ENCODE results near the gene CDK8. TPM values are rescaled to one million over a fixed set of nuclear protein-coding genes. Genes with fewer than 3 reads are reported as not detected.
A peak's percentile ranks its signal among the peaks of the same experiment; 100 is the strongest.

CDK8 gene
- polyA plus RNA-seq (2013, experiment 1 of 2) = 18.2 TPM
- 21.6 TPM for polyA plus RNA-seq (2013, experiment 2 of 2)

GRCh38 chr13:26253787-26254582 is at the start of gene CDK8:
Gene CDK8, plus strand, starts transcription at chr13:26254129. Its CDS starts 513 bp downstream, at chr13:26254642.
- under 1% methylated on average over 78 of the region's 79 CpGs for WGBS
- Histone ChIP-seq H3K27me3 (ENCODE audit: insufficient read depth, low read length) (peaks cover 8% of the 10 kb centered on the region; the same call in 1 of the 2 replicates), H3K4me1 (ENCODE audit: insufficient read depth, low read length) (peaks cover 20% of the 10 kb centered on the region; the same call in 1 of the 2 replicates), H3K36me3 (ENCODE audit: insufficient read depth, low read length) (no peaks in the 10 kb centered on the region), H3K9ac (ENCODE audit: low read depth, low read length) (peak within 1 kb of the TSS; percentile 94), H3K9me3 (ENCODE audit: insufficient read depth, low read depth, low read length) (no peaks in the 10 kb centered on the region), H3K4me3 (ENCODE audit: low read length) (peak within 1 kb of the TSS; percentile 88), H3K27ac (ENCODE audit: low read depth, low read length) (peak within 1 kb of the TSS; percentile 97)

DNA sequence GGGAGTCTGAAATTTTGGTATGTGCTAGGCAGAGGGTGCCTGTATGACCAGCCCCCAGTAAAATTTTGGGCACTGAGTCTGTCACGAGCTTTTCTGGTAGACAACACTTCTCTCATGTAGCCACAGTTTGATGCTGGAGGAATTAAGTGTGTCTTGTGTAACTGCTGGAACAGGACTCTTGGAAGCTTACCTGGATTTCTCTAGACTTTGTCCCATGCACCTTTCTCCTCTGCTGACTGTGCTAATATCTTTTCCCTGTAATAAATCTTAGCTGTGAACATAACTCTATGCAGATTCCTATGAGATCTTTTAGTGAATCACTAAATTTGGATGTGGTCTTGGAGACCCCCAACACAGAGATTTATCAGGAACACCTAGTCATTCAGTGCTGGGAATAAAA is 45.6 kb upstream of the CDK8 start:
- H3K36me3 ChIP-seq (ENCODE audit: insufficient read depth, low read length) = peaks cover 27% of the 10 kb centered on the region
- no peaks in the 10 kb centered on the region for H3K9me3 ChIP-seq (ENCODE audit: insufficient read depth, low read depth, low read length)
- WGBS = 100% methylated on average over 1 of the region's 1 CpG
- no peak overlapping the region for H3K9ac ChIP-seq (ENCODE audit: low read depth, low read length)
- H3K27ac ChIP-seq (ENCODE audit: low read depth, low read length) = no peak overlapping the region
- no peaks in the 10 kb centered on the region for H3K27me3 ChIP-seq (ENCODE audit: insufficient read depth, low read length)
- H3K4me3 ChIP-seq (ENCODE audit: low read length) = no peak overlapping the region
- no peaks in the 10 kb centered on the region for H3K4me1 ChIP-seq (ENCODE audit: insufficient read depth, low read length)

DNA sequence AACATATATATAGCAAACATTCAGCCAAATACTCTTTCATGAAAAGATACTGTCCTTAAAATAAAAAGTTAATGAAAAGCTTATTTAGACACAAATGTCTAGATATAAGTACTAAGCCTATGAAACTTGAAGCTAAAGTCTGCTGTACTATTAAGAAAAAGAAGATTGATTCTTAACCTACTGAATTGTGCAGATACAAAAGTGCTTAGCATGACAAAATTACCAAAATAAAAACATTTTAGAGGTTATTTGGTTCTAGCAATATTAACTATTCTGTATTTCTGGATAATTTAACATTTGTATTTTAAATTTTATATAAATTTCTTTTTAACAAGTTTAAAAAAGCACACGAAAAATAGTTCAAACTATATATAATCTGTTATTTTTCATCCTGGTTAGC is 40.6 kb upstream of the CDK8 start:
- no peaks in the 10 kb centered on the region for H3K4me1 ChIP-seq (ENCODE audit: insufficient read depth, low read length)
- no peaks in the 10 kb centered on the region for H3K9me3 ChIP-seq (ENCODE audit: insufficient read depth, low read depth, low read length)
- no peak overlapping the region for H3K27ac ChIP-seq (ENCODE audit: low read depth, low read length)
- 92% methylated on average over 1 of the region's 1 CpG for WGBS
- H3K27me3 ChIP-seq (ENCODE audit: insufficient read depth, low read length) = no peaks in the 10 kb centered on the region
- H3K9ac ChIP-seq (ENCODE audit: low read depth, low read length) = no peak overlapping the region
- no peak overlapping the region for H3K4me3 ChIP-seq (ENCODE audit: low read length)
- H3K36me3 ChIP-seq (ENCODE audit: insufficient read depth, low read length) = peaks cover 71% of the 10 kb centered on the region

DNA sequence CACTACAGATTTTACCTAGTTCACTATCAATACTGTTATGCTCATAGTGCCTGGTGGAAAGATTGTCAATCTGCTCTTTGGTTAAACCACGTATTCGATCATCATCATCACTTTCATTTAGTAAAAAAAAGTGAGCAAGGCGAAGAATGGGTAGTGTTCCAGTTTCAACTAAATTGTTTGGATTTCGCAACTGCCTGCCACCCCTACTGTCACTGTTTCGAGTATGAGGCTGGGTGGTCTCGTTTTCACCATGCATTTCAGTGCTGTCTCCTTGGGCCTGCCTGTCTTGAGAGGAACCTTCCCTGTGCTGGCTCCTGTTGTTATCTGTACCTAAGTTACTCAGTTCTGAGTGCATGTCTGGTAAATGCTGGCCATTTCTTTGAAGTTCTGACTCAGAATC is 39.9 kb upstream of the CDK8 start:
- H3K9ac ChIP-seq (ENCODE audit: low read depth, low read length) = no peak overlapping the region
- H3K4me1 ChIP-seq (ENCODE audit: insufficient read depth, low read length) = no peaks in the 10 kb centered on the region
- H3K36me3 ChIP-seq (ENCODE audit: insufficient read depth, low read length) = peaks cover 76% of the 10 kb centered on the region
- no peak overlapping the region for H3K27ac ChIP-seq (ENCODE audit: low read depth, low read length)
- H3K4me3 ChIP-seq (ENCODE audit: low read length) = no peak overlapping the region
- no peaks in the 10 kb centered on the region for H3K27me3 ChIP-seq (ENCODE audit: insufficient read depth, low read length)
- 97% methylated on average over 6 of the region's 6 CpGs for WGBS
- H3K9me3 ChIP-seq (ENCODE audit: insufficient read depth, low read depth, low read length) = no peaks in the 10 kb centered on the region

- Histone ChIP-seq H3K4me1 (ENCODE audit: insufficient read depth, low read length) (peaks cover 6% of the 10 kb centered on the region; the same call in 1 of the 2 replicates), H3K27ac (ENCODE audit: low read depth, low read length) (no peak overlapping the region), H3K27me3 (ENCODE audit: insufficient read depth, low read length) (no peaks in the 10 kb centered on the region), H3K36me3 (ENCODE audit: insufficient read depth, low read length) (peaks cover 91% of the 10 kb centered on the region), H3K9ac (ENCODE audit: low read depth, low read length) (no peak overlapping the region), H3K4me3 (ENCODE audit: low read length) (no peak overlapping the region), H3K9me3 (ENCODE audit: insufficient read depth, low read depth, low read length) (no peaks in the 10 kb centered on the region)
- WGBS = 90% methylated on average over 2 of the region's 2 CpGs
Observed at GRCh38 chr13:26216042-26216441, 37.9 kb upstream of the CDK8 start.

GRCh38 chr13:26219726-26220125 is 34.2 kb upstream of the CDK8 start:
- no peak overlapping the region for H3K27ac ChIP-seq (ENCODE audit: low read depth, low read length)
- no peak overlapping the region for H3K4me3 ChIP-seq (ENCODE audit: low read length)
- WGBS = 88% methylated on average over 1 of the region's 1 CpG
- H3K27me3 ChIP-seq (ENCODE audit: insufficient read depth, low read length) = peaks cover 11% of the 10 kb centered on the region; the same call in 1 of the 2 replicates
- no peak overlapping the region for H3K9ac ChIP-seq (ENCODE audit: low read depth, low read length)
- peaks cover 7% of the 10 kb centered on the region; the same call in 1 of the 2 replicates for H3K4me1 ChIP-seq (ENCODE audit: insufficient read depth, low read length)
- H3K36me3 ChIP-seq (ENCODE audit: insufficient read depth, low read length) = peaks cover 58% of the 10 kb centered on the region
- H3K9me3 ChIP-seq (ENCODE audit: insufficient read depth, low read depth, low read length) = no peaks in the 10 kb centered on the region

DNA sequence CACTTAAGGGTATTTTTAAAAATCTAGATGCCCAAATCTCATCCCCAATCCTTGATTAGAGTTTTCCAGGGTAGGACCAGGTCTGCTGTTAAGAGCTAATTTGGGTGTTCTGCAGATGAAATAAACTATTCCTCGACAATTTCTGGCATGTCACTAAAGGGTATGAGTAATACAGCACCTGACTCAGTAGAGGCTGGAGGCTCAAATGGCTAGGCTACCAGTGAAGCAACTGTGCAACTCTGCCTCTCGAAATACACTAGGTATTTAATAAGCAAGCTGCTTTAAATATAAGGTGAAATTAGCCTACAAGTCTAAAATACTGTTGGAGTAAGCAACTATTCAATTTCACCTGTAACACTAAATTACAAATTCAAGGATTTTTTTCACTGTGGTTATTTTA is 33.4 kb upstream of the CDK8 start:
- Histone ChIP-seq H3K9ac (ENCODE audit: low read depth, low read length) (no peak overlapping the region), H3K36me3 (ENCODE audit: insufficient read depth, low read length) (peaks cover 49% of the 10 kb centered on the region)

DNA sequence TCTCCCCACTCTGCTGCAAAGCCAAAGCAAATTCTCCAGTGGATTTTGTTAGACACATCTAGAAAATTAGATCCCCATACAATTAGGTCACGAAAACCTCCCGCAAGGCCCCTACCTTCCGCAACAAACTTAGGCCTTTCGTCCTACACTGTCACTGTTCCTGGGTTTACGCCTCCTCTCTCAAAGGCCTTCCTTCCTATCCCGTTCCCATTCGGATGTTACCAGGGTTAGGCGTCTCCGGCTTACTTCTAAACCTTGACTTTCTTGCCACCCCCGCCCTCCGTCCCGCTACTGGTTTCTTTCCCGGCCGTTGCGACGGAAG is 32.6 kb upstream of the CDK8 start:
- H3K9ac ChIP-seq (ENCODE audit: low read depth, low read length) = peak overlapping the region; percentile 95
- H3K4me1 ChIP-seq (ENCODE audit: insufficient read depth, low read length) = peaks cover 7% of the 10 kb centered on the region; the same call in 1 of the 2 replicates
- H3K27me3 ChIP-seq (ENCODE audit: insufficient read depth, low read length) = peaks cover 11% of the 10 kb centered on the region; the same call in 1 of the 2 replicates
- 1% methylated on average over 16 of the region's 16 CpGs for WGBS
- peak overlapping the region; percentile 94; the same call in 1 of the 2 replicates for H3K27ac ChIP-seq (ENCODE audit: low read depth, low read length)
- H3K4me3 ChIP-seq (ENCODE audit: low read length) = peak overlapping the region; percentile 89
- H3K9me3 ChIP-seq (ENCODE audit: insufficient read depth, low read depth, low read length) = no peaks in the 10 kb centered on the region
- H3K36me3 ChIP-seq (ENCODE audit: insufficient read depth, low read length) = peaks cover 41% of the 10 kb centered on the region

More for the DNA sequence above, 33.4 kb upstream of the CDK8 start:
- Histone ChIP-seq H3K27ac (ENCODE audit: low read depth, low read length) (no peak overlapping the region), H3K9me3 (ENCODE audit: insufficient read depth, low read depth, low read length) (no peaks in the 10 kb centered on the region), H3K4me3 (ENCODE audit: low read length) (peak overlapping the region; percentile 89), H3K4me1 (ENCODE audit: insufficient read depth, low read length) (peaks cover 7% of the 10 kb centered on the region; the same call in 1 of the 2 replicates), H3K27me3 (ENCODE audit: insufficient read depth, low read length) (peaks cover 11% of the 10 kb centered on the region; the same call in 1 of the 2 replicates)
- 99% methylated on average over 2 of the region's 2 CpGs for WGBS

DNA sequence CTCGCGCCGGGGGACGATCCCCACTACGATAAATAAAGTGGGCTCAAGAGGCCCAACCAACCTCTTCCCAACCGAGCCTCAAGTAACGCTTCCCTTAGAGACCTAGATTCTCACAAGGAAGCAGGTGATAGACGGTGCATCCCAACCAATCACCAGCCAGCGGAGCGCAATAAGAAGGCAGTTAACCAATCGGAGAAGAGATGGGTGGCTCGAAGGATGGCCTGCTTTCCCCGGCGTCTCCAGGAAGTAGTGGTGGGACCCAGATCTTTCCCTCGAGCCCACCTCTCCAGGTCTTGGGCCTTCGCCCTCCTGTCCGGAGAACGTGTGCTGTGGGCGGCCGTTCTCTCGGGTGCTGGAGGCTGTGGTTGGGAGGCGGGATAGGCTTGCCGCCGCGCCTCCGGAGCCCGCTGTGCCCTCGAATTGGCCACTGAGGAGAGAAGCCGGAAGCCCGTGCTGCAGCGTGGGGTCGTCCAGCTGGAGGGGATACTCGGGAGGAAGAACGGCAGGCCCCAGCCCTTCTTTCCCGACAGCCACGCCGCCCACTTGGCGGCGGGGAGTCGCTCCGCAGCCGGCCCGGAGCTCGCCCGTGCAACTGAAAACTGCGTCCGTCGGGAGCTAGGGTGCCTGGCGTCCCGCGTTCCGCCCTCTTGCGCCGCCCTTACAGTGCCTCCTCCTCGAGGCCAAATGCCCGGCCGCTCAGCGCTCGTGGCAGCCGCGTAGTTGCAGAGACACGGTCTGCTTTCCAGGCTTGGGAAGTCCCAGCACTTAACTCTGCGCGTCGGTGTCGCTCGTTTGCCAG is 32.0 kb upstream of the CDK8 start, which contains the start of gene RNF6:
RNF6 (minus strand) TSS at position 594 of the 799 bp plus-strand sequence. CDS start 2,665 bp downstream, outside the sequence.
- Histone ChIP-seq H3K9ac (ENCODE audit: low read depth, low read length) (peak within 1 kb of the TSS; percentile 95), H3K36me3 (ENCODE audit: insufficient read depth, low read length) (peaks cover 36% of the 10 kb centered on the region), H3K4me1 (ENCODE audit: insufficient read depth, low read length) (peaks cover 7% of the 10 kb centered on the region; the same call in 1 of the 2 replicates), H3K9me3 (ENCODE audit: insufficient read depth, low read depth, low read length) (no peaks in the 10 kb centered on the region), H3K4me3 (ENCODE audit: low read length) (peak within 1 kb of the TSS; percentile 89), H3K27me3 (ENCODE audit: insufficient read depth, low read length) (peaks cover 14% of the 10 kb centered on the region; the same call in 1 of the 2 replicates), H3K27ac (ENCODE audit: low read depth, low read length) (peak within 1 kb of the TSS; percentile 94)
- under 1% methylated on average over 67 of the region's 67 CpGs for WGBS

DNA sequence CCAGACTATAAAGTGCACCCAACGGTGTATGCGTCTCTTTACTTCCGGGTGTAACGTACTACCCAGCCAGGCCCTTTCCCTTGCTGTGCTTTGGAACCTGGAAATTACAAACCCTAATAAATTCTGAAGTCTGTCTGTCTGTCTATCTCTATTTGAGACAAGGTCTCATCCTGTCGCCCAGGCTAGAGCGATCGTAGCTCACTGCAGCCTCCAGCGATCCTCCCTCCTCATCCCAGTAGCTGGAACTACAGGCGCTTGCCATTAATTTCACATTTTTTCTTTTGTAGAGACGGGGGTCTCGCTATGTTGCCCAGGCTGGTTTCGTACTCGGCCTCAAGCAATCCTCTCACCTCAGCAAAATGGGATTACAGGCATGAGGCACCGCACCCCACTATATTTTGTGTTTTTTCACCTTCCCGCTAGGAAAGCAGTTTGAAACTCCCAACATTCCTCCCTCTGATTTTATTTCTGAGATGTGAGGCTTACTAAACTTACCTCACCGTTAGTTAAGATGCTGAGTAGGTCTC is 31.3 kb upstream of the CDK8 start:
- WGBS = 35% methylated on average over 16 of the region's 16 CpGs
- Histone ChIP-seq H3K9ac (ENCODE audit: low read depth, low read length) (peak overlapping the region; percentile 95), H3K36me3 (ENCODE audit: insufficient read depth, low read length) (peaks cover 29% of the 10 kb centered on the region), H3K4me1 (ENCODE audit: insufficient read depth, low read length) (peaks cover 7% of the 10 kb centered on the region; the same call in 1 of the 2 replicates), H3K27ac (ENCODE audit: low read depth, low read length) (peak overlapping the region; percentile 94), H3K4me3 (ENCODE audit: low read length) (peak overlapping the region; percentile 89), H3K27me3 (ENCODE audit: insufficient read depth, low read length) (peaks cover 16% of the 10 kb centered on the region; the same call in 1 of the 2 replicates), H3K9me3 (ENCODE audit: insufficient read depth, low read depth, low read length) (no peaks in the 10 kb centered on the region)

Data from HUES64 (cell line).